Measurements from ENCODE around the gene PCIF1. TPM values are rescaled to one million over a fixed set of nuclear protein-coding genes. Genes with fewer than 3 reads are reported as not detected.
A peak's percentile ranks its signal among the peaks of the same experiment; 100 is the strongest.

Gene PCIF1
- polyA plus RNA-seq, 2 of the 4 experiments (the other 2 are of a cell fraction) = 19.7 to 21.6 TPM

DNA sequence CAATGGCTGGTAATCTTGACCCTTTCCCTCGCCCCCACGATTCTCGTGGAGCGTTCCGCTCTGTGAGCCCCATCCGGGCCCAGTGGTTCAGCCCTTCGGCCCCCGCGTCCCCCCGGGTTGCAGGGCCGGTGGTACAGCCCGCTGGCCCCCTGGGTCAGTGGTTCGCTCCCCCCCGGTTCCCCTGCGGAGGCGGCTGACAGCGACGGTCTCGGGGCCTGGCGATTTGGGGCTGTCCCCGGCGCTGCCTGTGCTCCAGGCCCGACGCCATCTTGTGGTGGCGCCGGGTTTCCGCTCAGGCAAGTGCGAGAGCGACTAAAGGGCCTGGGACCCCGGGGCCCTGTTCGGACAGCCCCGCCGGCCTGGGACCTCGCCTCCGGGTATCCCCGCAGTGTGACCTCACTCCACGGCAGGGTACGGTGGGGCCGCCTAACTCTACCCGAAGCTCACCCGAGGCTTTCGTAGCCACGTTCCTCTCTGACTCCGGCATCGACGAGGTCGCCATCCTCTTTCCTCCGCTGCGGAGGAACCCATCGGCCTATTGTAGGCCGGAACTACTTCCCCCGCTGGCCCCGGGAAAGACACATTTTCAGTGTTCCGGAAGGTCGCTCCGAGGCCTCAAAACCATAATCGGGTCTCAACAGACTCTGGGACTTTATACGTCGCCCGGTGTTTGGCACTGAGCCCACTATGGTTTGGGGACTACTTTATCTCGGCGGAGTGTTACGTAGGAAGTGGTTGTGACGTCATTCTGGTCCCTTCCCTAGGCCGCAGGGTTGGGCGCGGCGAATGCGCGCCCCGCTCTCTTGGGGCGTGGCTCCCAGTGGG is 37.4 kb downstream of the PCIF1 start, which contains the start of gene ZNF335:
TSS of gene ZNF335 (minus strand) at position 529 of the 825 bp plus-strand sequence. CDS start 793 bp downstream, outside the sequence.
- no peak for FAIRE-seq
- WGBS (ENCODE audit: missing lambda C conversion rate) = 1% methylated on average over 46 of the region's 72 CpGs
- POLR2A ChIA-PET = interaction anchor here (0.8 to 4.8 kb wide), 7 partner anchors 10 to 146 kb away, joined by 3 to 29 read pairs (median 3); partner anchors contain the start of gene PCIF1
- peak; percentile 77 to 91 for ATAC-seq
- Histone ChIP-seq H3K4me3 (peak within 1 kb of the TSS; percentile 95), H3K27ac (peak within 1 kb of the TSS; percentile 98 to 99), H3K4me1 (peaks cover 21% of the 10 kb centered on the region), H3K9me3 (no peaks in the 10 kb centered on the region), H3K4me2 (peak within 1 kb of the TSS; percentile 94)
- DNase-seq (ENCODE audit: low read depth in 1 of 2, low spot score in 1 of 2) = peak; percentile 92 to 98
- CTCF ChIA-PET = interaction anchor here (0.9 to 16.6 kb wide), 11 partner anchors 9 to 138 kb away, joined by 3 to 358 read pairs (median 5); partner anchors contain the start of genes SNX21 and SPATA25
- no peak for TF ChIP-seq HOXA7 (CRISPR knock-in tag; IDR thresholded peaks at IDR 0.05)
- TF ChIP-seq BCL3 (IDR thresholded peaks at IDR 0.05) = peak; percentile 17; the same call in 1 of the 3 replicates
- TF ChIP-seq, protein P1, sequence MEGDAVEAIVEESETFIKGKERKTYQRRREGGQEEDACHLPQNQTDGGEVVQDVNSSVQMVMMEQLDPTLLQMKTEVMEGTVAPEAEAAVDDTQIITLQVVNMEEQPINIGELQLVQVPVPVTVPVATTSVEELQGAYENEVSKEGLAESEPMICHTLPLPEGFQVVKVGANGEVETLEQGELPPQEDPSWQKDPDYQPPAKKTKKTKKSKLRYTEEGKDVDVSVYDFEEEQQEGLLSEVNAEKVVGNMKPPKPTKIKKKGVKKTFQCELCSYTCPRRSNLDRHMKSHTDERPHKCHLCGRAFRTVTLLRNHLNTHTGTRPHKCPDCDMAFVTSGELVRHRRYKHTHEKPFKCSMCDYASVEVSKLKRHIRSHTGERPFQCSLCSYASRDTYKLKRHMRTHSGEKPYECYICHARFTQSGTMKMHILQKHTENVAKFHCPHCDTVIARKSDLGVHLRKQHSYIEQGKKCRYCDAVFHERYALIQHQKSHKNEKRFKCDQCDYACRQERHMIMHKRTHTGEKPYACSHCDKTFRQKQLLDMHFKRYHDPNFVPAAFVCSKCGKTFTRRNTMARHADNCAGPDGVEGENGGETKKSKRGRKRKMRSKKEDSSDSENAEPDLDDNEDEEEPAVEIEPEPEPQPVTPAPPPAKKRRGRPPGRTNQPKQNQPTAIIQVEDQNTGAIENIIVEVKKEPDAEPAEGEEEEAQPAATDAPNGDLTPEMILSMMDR (IDR thresholded peaks at IDR 0.05) = no peak
- TF ChIP-seq CHD4 (IDR thresholded peaks at IDR 0.05; ENCODE audit: borderline replicate concordance) = no peak
- no peak for TF ChIP-seq SREBF2 (IDR thresholded peaks at IDR 0.05)
- TF ChIP-seq GATA3 (IDR thresholded peaks at IDR 0.05; ENCODE audit: borderline replicate concordance) = peak; percentile 68
- TF ChIP-seq NPAS2 (CRISPR knock-in tag; IDR thresholded peaks at IDR 0.05; ENCODE audit: borderline replicate concordance) = no peak
- no peak for TF ChIP-seq EHMT2 (IDR thresholded peaks at IDR 0.05; ENCODE audit: low read depth)
- TF ChIP-seq FOSL2 (IDR thresholded peaks at IDR 0.05) = no peak
- peak; percentile 79 for TF ChIP-seq FOSL2 (CRISPR knock-in tag; IDR thresholded peaks at IDR 0.05)
- peak; percentile 75 for TF ChIP-seq MYC (IDR thresholded peaks at IDR 0.05; ENCODE audit: borderline replicate concordance, low read length)
- TF ChIP-seq ZFP36 (IDR thresholded peaks at IDR 0.05; ENCODE audit: borderline replicate concordance, partially characterized antibody) = no peak
- no peak for TF ChIP-seq MAZ (IDR thresholded peaks at IDR 0.05; ENCODE audit: borderline replicate concordance, low read depth, low read length)
- TF ChIP-seq POLR2AphosphoS2 (conservative IDR thresholded peaks at IDR 0.05; ENCODE audit: low read length) = no peak
- peak; percentile 76 for TF ChIP-seq RFX5 (IDR thresholded peaks at IDR 0.05)
- TF ChIP-seq HOXB5 (CRISPR knock-in tag; IDR thresholded peaks at IDR 0.05) = 0 out of 2 replicates have a peak, but pooled peaks have one; percentile 27
- TF ChIP-seq TP53 (CRISPR knock-in tag; IDR thresholded peaks at IDR 0.05) = 0 out of 2 replicates have a peak, but pooled peaks have one; percentile 18
- TF ChIP-seq ZSCAN20 (CRISPR knock-in tag; IDR thresholded peaks at IDR 0.05) = no peak
- peak; percentile 95; the same call in 1 of the 2 replicates for TF ChIP-seq PHF8 (IDR thresholded peaks at IDR 0.05; ENCODE audit: borderline replicate concordance, low read depth)
- no peak for TF ChIP-seq ZNF302 (CRISPR knock-in tag; IDR thresholded peaks at IDR 0.05)
- TF ChIP-seq FOSB (CRISPR knock-in tag; IDR thresholded peaks at IDR 0.05) = no peak
- TF ChIP-seq TFCP2L1 (CRISPR knock-in tag; IDR thresholded peaks at IDR 0.05) = no peak
- peak; percentile 53 for TF ChIP-seq POLR2A (IDR thresholded peaks at IDR 0.05; ENCODE audit: low read length)
- TF ChIP-seq PBX3 (IDR thresholded peaks at IDR 0.05) = peak; percentile 94
- no peak for TF ChIP-seq ESRRA (IDR thresholded peaks at IDR 0.05; ENCODE audit: borderline replicate concordance, low read length)
- TF ChIP-seq MAFK (IDR thresholded peaks at IDR 0.05; ENCODE audit: partially characterized antibody) = no peak
- no peak for TF ChIP-seq CBX2 (IDR thresholded peaks at IDR 0.05; ENCODE audit: borderline replicate concordance, low read depth)
- no peak for TF ChIP-seq CEBPB (IDR thresholded peaks at IDR 0.05)
- TF ChIP-seq JUN (IDR thresholded peaks at IDR 0.05) = peak; percentile 91 to 93
- TF ChIP-seq ELK1 (IDR thresholded peaks at IDR 0.05; ENCODE audit: low read depth, low read length) = no peak
- peak; percentile 14; the same call in 1 of the 2 replicates for TF ChIP-seq REST (IDR thresholded peaks at IDR 0.05)
- no peak for TF ChIP-seq JUNB (IDR thresholded peaks at IDR 0.05)
- TF ChIP-seq CBX8 (IDR thresholded peaks at IDR 0.05) = no peak

Measured in A549 (cell line).